SH-SY5Y (cell line): ENCODE data around the gene EBF3.

Experiments used
- GATA2 ChIP-seq: IDR thresholded peaks from 2 replicates; pipeline ENCODE4 v1.6.1; 2011; ENCODE audit warnings: mild to moderate bottlenecking, low read depth, low read length
- GATA3 ChIP-seq: IDR thresholded peaks from 2 replicates; pipeline ENCODE4 v1.6.1; 2011; ENCODE audit warnings: low read depth, mild to moderate bottlenecking, low read length, moderate library complexity

DNA sequence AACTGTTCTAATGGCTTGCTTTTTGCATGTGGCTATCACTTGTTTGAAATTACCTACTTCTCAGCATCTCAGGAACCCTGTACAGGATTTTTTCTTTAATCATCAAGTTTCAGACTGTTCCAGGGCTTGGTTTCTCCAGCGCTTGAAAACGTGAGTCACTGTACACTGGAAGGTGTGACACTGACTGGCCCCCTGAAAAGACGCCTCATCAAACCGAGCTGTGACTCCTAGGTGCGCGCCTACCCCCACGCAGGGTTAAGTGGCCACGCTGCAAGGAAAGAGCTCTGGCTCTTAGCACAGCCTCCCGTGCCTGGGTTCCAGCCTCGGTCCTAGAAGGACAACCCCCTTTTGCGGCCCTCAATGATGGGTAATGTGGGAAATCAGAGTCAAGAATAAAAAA is 81.0 kb downstream of the EBF3 start:
- TF ChIP-seq GATA3, result no peak
- TF ChIP-seq GATA2, result no peak
